Embryonic facial prominence (tissue), 1 donor: ENCODE measurements around the gene NADSYN1.

ENCODE experiments used
- DNase-seq: peaks from one replicate; pipeline ENCODE4 v3.0.0-alpha.2; 2016; ENCODE audit errors: extremely low spot score

NADSYN1 gene

DNA sequence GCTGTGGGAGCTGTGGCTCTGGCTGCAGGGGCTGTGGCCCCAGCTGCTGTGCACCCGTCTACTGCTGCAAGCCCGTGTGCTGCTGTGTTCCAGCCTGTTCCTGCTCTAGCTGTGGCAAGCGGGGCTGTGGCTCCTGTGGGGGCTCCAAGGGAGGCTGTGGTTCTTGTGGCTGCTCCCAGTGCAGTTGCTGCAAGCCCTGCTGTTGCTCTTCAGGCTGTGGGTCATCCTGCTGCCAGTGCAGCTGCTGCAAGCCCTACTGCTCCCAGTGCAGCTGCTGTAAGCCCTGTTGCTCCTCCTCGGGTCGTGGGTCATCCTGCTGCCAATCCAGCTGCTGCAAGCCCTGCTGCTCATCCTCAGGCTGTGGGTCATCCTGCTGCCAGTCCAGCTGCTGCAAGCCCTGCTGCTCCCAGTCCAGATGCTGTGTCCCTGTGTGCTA, 95.7 kb downstream of the NADSYN1 start:
- DNase-seq, result no peak
